GM21423 (cell line): Measurements from ENCODE around the gene SPRING1.
A peak's percentile ranks its signal among the peaks of the same experiment; 100 is the strongest.
"Not testable (repeated sequence)": the region's sequence is repeated elsewhere in the genome, so short reads cannot be mapped to it uniquely, and the experiment has no call there.

ENCODE experiments used
- ATAC-seq: cut with Tn5 transposase; IDR thresholded peaks from one replicate; pipeline ENCODE4 v1.9.1; 2021; ENCODE audit warnings: mild to moderate bottlenecking, moderate library complexity; ENCODE audit not compliant: unreplicated experiment

Gene SPRING1, protein sequence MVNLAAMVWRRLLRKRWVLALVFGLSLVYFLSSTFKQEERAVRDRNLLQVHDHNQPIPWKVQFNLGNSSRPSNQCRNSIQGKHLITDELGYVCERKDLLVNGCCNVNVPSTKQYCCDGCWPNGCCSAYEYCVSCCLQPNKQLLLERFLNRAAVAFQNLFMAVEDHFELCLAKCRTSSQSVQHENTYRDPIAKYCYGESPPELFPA

DNA sequence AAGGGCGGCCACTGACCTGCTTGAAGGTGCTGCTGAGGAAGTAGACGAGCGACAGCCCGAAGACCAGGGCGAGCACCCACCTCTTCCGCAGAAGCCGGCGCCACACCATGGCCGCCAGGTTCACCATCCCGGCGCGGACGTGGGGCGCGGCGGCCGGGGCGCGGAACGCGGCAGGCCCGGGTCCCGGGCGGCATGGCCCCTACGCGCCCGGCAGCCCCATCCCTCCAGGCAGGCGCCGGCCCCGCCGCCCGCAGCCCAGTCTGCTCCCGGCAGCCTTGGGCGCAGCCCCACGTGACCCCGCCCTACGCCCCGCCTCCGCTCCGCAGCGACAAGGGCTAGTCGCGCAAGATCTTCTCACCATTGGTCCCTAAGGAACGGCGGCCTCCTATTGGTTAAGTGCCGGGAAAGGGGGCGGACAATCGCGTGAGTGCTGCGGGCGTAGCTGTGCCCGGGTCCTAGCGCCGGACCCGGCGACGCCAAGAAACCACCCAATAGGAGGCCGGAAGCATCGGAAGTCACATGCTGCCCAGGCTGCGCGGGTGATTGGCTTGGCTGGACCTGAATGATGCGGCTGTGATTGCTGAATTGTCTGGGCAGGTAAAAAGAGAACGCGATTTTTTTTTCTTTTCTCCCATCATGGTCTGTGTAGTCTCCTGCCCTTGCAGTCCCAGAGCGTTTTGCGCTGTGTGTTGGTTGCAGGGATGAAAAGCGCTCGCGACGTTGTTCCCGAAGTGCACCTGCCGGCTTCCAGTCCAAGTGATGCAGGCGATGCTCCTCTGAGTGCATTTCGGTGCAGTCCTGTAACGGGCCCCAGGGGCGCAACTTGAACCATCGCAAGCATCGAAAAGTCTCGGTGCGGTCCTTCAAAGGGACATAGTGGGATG, at the start of gene SPRING1, which contains the start of gene RNFT2:
Gene SPRING1, minus strand, starts transcription at position 296 of the 884 bp plus-strand sequence. Its CDS starts 169 bp downstream, at position 127.
Gene RNFT2, plus strand, starts transcription at position 542 of the 884 bp plus-strand sequence. CDS start 2,183 bp downstream, outside the sequence.
- peak; percentile 97 for ATAC-seq

DNA sequence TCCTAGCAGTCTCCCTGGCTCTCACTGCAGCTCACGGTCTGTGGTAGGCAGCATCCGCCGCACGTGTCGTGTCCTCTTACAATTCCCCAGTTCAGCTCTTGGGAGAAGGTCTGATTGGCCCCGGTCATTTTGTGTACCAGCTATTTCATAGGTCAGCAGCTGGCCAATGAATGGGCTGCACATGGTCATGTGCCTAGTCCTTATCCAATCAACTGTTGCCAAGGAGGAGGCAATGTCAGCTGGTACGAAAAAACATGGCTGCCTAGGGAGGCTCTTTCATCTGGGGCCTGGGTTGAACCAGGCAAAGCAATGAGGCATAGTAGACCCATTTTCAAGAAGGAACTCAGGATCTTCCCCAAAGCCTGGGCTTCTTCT, 46.4 kb upstream of the SPRING1 start:
- ATAC-seq = no peak

DNA sequence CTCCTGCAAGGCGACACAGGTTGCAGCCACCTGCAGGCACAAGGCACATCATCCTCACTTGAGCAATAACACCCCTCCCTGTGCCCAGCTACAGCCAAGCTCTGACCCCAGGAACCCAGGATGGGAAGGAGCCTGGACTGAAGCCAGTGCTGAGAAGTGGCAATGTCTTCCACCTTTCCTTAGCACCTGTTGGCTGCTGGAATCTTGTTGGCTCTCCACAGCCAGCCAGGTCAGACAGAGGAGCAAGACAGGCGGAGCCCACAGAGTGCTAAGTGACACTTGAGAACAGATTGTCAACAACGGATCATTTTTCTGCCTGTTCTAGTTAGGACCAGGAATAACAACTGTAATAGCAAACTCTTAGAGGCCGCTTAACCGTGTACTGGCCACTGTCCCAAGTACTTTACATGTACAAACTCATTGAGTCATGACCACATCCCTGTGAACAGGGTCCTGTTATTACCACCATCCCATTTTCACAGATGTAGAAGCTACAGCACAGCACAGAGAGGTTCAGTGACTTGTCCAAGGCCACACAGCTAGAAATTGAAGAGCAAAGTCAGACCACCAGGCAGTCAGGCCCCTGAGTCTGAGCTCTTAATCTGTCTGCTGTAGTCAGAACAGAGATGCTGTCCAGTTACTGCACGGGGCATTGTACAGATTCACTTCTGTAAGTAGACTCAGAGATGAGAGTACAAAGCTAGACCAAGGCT, 45.8 kb upstream of the SPRING1 start:
- ATAC-seq = no peak

DNA sequence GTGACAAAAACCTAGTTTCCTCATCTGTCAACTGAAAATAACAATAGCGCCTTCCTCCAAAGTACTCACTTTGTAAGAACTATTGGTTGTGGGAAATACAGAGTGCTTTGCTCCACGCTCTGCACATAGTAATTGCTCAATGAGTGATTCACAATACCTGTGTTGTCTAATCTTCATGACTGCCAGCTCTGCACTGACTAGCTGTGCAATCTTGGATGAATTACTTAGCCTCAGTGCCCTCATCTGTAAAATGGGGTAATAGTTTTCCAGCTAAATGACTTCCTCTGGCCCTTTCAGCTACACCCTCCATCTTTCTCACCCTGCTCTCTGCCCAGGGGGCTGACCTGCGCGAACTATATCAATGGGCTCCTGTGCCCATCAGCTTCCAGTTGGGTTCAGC, 43.1 kb upstream of the SPRING1 start:
- no peak for ATAC-seq

DNA sequence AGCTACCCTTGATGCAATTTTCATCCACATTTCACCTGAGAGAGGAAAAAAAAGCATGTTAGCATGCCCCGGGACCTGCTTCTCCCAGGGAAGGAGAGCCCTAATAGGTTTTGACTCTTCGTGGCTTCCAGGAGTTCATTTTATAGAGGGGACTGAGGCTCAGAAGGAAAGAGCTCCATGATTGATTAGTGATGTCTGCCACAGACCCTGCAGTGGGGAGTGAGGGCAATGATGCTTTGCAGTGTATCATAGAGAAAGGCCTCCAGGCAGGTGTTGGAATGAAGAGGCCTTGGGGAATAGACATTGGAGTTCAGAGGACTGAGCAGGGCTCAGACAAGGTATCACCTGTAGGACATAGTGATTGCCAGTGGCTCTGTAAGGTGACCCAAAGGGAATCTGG, 41.7 kb upstream of the SPRING1 start:
- ATAC-seq = no peak

DNA sequence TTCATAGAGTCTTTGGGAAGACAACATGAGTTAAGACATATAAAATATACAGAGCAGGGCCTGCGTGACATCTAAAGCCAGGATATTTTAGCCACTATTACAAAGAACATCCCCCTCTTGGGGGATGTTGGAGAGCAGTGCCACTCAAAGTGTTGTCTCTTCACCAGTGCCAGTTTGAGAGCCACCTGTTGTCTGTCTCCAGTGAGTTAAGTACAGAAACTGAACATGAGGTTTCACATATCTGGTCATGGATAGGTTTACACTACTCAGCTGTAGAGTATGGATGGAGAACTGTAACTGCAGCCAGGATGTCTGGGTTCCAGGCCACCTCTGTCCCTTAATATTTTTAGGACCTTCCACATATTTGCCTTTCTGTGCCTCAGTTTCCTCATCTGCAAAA, 39.4 kb upstream of the SPRING1 start:
- no peak for ATAC-seq

DNA sequence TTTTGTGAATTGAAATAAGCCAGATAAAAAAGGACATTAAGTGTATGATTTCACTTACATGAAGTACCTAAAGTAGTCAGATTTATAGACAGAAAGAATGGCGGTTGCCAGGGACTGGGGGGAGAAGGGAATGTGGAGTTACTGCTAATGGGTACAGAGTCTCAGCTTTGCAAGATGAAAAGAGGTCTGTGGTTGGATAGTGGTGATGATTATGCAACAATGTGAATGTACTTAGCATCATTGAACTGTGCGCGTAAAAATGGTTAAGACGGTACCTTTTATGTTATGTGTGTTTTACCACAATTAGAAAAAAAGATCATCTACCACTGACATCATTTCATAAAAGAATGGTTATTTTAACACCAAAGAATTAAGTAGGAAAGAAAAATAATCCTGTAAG, 36.2 kb upstream of the SPRING1 start:
- no peak for ATAC-seq

DNA sequence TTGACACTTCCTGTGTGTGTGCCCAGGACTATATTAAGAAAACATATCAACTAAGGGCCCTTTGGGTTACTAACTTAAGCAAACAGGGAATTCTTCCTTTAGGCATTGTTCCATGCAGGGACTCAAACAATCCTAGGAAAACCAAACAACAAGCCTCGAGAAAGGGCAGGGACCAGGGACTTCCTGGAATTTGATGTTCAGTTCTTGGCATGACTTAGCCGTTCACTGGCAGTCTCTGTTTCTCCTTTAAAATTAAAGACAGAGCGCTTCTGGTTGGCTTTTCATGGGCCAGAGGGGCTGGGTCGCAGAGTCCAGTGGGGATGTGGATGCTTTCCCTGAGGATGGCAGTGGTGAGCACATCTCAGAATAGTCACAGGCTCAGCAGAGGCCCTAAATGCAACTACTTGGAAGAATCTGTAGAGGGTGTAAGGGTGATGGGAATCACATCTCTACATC, 35.4 kb upstream of the SPRING1 start:
- no peak for ATAC-seq

DNA sequence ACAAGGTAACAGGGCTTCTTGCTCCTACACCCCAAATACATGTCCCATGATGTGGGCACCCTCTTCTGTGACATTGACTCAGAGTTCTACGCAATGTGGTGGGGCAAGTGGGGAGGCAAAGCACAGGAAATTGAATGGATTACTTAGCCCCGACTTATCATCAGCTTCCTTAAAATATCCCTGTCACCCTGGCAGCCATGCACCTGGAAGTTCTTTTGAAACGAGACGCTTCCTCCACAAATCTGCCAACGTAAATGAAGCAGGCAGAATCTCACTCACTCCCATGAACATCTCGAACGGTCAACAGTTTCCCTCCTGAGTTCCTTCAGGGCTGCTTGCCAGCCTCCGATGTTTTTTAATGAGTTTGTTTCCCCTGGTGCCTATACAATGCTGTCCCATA, 33.8 kb upstream of the SPRING1 start:
- ATAC-seq = no peak

DNA sequence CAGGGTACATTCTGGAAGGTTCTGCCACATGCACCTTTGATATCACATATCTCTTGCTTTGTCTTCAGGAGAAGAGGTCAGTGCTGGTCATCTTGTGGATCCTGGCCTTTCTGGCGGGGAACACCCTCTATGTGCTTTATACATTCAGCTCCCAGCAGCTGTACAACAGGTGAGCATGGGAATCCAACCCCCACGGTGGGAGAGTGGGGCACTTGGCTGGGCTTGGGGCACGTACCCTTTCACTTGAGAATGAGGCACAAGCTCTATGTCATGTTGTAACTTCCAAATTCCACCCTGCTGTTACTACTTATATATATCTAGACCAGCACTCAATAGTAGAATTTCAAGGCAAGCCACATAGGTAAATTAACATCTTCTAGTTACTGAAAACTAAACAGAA, 28.9 kb upstream of the SPRING1 start:
- no peak for ATAC-seq

DNA sequence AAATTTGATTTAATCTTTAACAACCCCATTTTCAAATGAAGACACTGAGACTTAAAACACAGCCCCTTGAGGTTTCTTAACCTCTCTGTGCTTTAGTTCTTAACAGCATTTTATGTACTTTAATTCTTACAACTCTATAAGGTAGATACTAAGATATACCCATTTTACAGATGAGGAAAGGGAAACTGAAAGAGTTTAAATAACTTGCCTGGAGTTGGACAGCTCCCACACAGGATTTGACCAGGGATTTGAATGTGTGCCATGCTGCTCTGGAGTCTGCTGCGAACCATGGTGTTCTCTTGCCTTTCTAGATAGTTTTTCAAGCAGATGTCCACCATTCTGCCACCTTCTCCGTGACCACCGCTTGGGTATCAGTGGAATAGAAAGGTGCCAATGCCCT, 28.4 kb upstream of the SPRING1 start:
- no peak for ATAC-seq

DNA sequence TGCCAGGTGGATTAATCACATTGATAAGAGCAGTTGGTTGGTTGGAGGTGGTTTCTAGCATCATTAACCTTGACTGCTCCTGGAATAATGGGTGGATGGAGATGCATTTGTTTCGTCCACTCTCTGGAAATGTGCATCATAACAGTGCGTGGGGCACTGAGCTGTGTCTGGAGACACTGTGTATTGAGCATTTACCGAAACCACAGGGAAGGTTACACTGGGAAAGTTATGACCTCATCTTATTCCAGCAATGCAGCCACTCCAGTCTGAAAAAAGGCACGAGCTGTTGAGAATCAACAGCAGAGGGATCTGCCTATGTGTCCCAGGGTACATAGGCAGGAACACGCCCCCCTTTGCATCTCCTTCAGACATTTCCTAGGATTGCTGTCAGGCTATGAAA, 27.4 kb upstream of the SPRING1 start:
- ATAC-seq = no peak

DNA sequence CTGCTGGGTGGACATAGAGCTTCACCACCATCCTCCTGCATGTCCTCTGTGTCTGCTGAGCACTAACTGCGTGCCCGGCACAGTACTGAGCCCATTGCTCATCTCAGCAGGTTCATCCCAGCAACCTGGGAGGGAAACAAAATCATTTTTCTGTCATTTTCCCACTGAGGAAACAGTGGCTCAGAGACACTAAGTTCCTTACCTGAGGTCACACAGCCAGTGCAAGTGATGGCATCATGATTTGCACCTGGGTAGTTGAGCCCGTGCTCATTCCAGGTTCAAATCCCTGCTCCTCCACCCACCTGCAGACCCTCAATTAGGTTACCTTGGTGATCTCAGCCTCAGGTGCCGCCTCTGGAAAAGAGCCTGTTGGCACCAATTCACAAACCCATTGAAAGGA, 23.6 kb upstream of the SPRING1 start:
- no peak for ATAC-seq

DNA sequence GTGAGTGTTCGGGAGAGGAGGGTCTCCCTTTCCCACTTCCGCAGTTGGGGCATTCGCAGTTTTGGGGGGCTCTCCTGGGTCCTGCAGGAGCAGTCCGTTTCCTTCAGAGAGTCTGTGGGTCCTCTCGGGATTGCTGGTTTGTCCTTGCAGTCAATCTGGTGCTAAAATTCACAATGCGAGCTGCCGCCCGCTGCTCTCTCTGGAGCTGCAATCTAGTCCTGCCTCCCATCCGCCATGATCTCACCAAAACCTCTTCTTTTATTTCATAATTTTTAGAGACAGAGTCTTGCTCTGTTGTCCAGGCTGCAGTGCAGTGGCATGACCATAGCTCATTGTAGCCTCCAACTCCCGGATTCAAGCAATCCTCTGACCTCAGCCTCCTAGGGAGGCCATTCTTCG, 22.8 kb upstream of the SPRING1 start:
- no peak for ATAC-seq

DNA sequence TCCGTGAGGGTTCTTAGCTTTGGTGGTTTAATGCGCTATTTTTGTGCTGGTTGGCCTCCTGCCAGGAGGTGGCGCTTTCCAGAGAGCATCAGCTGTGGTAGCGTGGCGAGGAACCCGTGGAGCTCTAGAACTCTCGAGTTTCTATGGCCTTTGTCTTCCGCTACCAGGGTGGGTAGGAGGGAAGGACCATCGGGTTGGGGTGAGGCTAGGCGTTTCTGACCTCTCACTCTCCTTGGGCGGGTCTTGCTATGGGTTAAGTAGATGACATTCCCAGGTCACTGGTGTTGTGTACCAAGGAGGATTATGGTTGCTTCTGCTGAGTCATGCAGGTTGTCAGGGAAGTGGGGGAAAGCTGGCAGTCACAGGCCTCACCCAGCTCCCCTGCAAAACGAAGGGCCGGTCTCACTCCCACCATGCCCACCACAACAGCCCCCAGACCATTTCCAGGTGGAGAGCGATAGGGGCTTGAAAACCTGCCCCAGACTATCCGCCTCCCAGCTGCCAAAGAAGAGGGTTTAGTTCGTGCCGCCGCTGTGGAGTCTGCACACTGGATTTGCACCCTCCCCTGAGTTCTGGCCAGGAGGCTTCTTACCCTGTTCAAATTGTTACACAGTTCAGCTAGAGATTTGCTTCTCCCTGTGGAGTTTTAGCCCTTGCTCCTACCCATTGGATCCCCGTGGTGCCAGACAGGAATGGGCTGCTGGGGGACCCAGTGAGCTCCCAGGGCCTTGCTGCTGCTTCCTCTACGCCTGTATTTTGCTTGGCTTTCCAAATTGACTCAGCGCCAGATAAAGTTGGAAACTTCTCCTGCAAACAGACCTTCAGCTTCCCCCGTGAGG, 22.1 kb upstream of the SPRING1 start:
- no peak for ATAC-seq

DNA sequence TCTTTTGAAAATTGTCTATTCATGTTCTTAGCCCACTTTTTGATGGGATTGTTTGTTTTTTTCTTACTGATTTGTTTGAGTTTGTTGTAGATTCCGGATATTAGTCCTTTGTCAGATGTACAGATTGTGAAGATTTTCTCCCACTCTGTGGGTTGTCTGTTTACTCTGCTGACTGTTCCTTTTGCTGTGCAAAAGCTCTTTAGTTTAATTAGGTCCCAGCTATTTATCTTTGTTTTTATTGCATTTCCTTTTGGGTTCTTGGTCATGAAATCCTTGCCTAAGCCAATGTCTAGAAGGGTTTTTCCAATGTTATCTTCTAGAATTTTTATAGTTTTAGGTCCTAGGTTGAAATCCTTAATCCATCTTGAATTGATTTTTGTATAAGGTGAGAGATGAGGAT, 16.9 kb upstream of the SPRING1 start:
- ATAC-seq = not testable (repeated sequence)

DNA sequence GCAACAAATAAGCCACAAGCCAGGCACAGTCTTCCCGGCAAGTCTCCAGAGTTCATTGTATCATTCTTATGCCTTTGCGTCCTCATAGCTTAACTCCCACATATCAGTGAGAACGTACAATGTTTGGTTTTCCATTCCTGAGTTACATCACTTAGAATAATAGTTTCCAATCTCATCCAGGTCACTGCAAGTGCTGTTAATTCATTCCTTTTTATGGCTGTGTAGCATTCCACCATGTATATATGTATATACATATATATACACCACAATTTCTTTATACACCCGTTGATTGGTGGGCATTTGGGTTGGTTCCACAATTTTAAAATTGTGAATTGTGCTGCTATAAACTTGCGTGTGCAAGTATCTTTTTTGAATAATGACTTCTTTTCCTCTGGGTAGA, 16.2 kb upstream of the SPRING1 start:
- not testable (repeated sequence) for ATAC-seq

DNA sequence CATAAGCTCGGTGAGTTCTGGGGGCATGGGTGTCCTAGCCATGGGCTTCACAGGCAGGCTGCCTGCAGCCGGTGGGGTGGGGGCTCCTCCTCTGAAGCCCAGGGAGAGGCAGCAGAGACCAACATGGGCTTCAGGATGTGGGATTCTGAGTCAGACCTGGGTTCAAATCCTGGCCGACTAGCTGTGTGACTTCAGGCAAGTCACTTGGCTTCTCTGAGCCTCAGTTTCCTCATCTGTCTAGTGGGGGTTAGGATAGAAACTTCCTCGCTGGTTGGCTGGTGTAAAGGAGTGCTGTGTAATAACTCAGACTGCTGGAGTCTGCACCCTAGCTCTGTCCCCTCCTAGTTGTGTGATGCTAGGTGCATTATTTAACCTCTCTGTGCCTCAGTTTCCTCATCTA, 12.4 kb upstream of the SPRING1 start:
- ATAC-seq = no peak

DNA sequence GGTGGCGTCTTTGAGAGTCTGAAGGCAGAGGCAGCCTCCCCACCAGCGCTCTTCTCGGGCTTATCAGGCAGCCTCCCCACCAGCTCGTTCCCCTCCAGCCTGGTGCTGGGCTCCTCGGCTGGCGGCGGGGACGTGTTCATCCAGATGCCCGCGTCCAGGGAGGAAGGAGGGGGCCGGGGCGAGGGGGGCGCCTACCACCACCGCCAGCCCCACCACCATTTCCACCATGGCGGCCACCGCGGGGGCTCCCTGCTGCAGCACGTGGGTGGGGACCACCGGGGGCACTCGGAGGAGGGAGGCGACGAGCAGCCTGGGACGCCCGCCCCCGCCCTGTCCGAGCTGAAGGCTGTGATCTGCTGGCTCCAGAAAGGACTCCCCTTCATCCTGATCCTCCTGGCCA, 12.0 kb upstream of the SPRING1 start:
- ATAC-seq = no peak

DNA sequence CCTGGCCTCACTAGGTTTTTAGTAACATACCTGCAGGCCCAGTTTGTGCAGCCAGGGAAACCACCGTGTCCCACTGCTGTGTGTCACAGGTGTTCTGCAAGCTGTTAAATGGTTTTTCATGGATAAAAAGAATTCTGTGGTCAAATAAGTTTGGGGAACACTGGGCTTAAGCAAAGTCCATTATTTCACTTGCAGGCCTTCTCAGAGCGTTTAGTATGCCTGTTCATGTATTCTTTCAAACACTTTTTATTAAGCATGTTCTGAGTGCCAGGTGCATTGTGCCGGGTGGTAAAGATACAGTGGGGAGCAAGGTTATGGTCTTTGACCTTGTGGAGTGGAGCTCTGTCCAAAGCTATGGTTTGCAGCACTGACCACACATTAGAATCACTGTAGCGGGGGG, 7.7 kb upstream of the SPRING1 start:
- ATAC-seq = no peak

DNA sequence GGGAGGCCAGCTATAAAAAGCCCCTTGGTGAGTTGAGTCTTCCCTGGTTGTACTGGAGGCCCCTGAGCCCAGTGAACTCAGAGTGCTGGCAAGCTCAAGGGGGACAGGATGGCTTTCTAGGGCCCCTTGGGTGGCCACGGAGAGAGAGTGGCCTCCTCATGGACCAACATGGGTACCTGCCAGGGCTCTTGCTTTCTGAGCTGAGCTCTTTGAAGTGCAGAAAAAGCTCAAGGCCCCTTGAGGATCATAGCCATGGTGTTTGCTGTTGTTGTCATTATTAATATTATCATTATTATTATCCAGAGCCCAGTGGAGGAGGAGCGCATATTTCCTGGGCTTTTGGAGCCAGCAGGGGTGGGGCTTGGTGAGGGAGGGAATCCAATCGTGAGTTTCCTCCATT, 6.9 kb upstream of the SPRING1 start:
- no peak for ATAC-seq
